ENCODE data around the gene TRIM44.

Gene TRIM44

DNA sequence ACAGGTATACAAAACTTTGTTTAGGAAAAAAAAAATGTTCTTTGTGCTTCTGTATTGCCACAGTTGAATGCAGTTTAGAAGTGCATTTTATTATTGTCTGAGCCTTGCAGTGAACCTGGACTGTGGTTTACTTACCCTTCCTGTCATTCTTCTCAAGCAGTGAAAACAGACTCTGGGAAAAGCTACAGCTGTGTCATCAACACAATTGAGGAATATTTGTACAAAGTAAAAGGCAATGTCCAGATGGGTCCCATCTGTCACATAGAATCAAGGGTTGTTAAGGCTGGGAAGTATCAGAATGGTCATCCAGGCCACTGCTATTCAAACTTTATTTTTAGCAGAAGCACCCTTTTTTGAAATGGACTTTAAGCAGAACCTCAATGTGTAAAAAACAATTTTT lies 73.3 kb downstream of the TRIM44 start:
- Histone ChIP-seq H3F3A (ENCODE audit: insufficient read depth, low read length) (no peaks in the 10 kb centered on the region), H3K9me3 (ENCODE audit: low read length) (no peaks in the 10 kb centered on the region), H3K9ac (ENCODE audit: low read length) (no peak overlapping the region), H3K27ac (ENCODE audit: low read depth, low read length, poor library complexity, severe bottlenecking) (no peak overlapping the region), H3K4me2 (ENCODE audit: low read length) (no peak overlapping the region), H3K27me3 (ENCODE audit: insufficient read depth, low read length) (no peaks in the 10 kb centered on the region), H2AFZ (ENCODE audit: low read length) (no peak overlapping the region), H4K20me1 (ENCODE audit: insufficient read depth, low read length) (no peaks in the 10 kb centered on the region), H3K79me2 (ENCODE audit: insufficient read depth, low read length) (no peaks in the 10 kb centered on the region), H3K4me3 (ENCODE audit: low read depth, low read length, poor library complexity, severe bottlenecking) (no peak overlapping the region), H3K9me2 (ENCODE audit: low read depth, low read length) (no peaks in the 10 kb centered on the region), H3K36me3 (ENCODE audit: insufficient read depth, low read length) (peaks cover 11% of the 10 kb centered on the region; the same call in 1 of the 2 replicates), H3K4me1 (ENCODE audit: insufficient read depth, low read length, severe bottlenecking) (no peaks in the 10 kb centered on the region)
- no peak for TF ChIP-seq EZH2 (IDR thresholded peaks at IDR 0.05; ENCODE audit: borderline replicate concordance, low read length)

GRCh38 chr11:35736952-35737351 lies 74.4 kb downstream of the TRIM44 start:
- H3K4me3 ChIP-seq (ENCODE audit: low read depth, low read length, poor library complexity, severe bottlenecking), result no peak overlapping the region
- no peaks in the 10 kb centered on the region for H3K79me2 ChIP-seq (ENCODE audit: insufficient read depth, low read length)
- no peaks in the 10 kb centered on the region for H3K27me3 ChIP-seq (ENCODE audit: insufficient read depth, low read length)
- TF ChIP-seq, protein P1, sequence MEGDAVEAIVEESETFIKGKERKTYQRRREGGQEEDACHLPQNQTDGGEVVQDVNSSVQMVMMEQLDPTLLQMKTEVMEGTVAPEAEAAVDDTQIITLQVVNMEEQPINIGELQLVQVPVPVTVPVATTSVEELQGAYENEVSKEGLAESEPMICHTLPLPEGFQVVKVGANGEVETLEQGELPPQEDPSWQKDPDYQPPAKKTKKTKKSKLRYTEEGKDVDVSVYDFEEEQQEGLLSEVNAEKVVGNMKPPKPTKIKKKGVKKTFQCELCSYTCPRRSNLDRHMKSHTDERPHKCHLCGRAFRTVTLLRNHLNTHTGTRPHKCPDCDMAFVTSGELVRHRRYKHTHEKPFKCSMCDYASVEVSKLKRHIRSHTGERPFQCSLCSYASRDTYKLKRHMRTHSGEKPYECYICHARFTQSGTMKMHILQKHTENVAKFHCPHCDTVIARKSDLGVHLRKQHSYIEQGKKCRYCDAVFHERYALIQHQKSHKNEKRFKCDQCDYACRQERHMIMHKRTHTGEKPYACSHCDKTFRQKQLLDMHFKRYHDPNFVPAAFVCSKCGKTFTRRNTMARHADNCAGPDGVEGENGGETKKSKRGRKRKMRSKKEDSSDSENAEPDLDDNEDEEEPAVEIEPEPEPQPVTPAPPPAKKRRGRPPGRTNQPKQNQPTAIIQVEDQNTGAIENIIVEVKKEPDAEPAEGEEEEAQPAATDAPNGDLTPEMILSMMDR (IDR thresholded peaks at IDR 0.05; ENCODE audit: low read length), result no peak
- no peak for TF ChIP-seq EZH2 (IDR thresholded peaks at IDR 0.05; ENCODE audit: borderline replicate concordance, low read length)
- no peaks in the 10 kb centered on the region for H4K20me1 ChIP-seq (ENCODE audit: insufficient read depth, low read length)
- no peak overlapping the region for H2AFZ ChIP-seq (ENCODE audit: low read length)
- H3K27ac ChIP-seq (ENCODE audit: low read depth, low read length, poor library complexity, severe bottlenecking), result no peak overlapping the region
- peaks cover 11% of the 10 kb centered on the region; the same call in 1 of the 2 replicates for H3K36me3 ChIP-seq (ENCODE audit: insufficient read depth, low read length)
- no peaks in the 10 kb centered on the region for H3K9me2 ChIP-seq (ENCODE audit: low read depth, low read length)
- H3K4me2 ChIP-seq (ENCODE audit: low read length), result no peak overlapping the region
- H3F3A ChIP-seq (ENCODE audit: insufficient read depth, low read length), result no peaks in the 10 kb centered on the region
- H3K9ac ChIP-seq (ENCODE audit: low read length), result no peak overlapping the region
- no peaks in the 10 kb centered on the region for H3K9me3 ChIP-seq (ENCODE audit: low read length)
- no peaks in the 10 kb centered on the region for H3K4me1 ChIP-seq (ENCODE audit: insufficient read depth, low read length, severe bottlenecking)

DNA sequence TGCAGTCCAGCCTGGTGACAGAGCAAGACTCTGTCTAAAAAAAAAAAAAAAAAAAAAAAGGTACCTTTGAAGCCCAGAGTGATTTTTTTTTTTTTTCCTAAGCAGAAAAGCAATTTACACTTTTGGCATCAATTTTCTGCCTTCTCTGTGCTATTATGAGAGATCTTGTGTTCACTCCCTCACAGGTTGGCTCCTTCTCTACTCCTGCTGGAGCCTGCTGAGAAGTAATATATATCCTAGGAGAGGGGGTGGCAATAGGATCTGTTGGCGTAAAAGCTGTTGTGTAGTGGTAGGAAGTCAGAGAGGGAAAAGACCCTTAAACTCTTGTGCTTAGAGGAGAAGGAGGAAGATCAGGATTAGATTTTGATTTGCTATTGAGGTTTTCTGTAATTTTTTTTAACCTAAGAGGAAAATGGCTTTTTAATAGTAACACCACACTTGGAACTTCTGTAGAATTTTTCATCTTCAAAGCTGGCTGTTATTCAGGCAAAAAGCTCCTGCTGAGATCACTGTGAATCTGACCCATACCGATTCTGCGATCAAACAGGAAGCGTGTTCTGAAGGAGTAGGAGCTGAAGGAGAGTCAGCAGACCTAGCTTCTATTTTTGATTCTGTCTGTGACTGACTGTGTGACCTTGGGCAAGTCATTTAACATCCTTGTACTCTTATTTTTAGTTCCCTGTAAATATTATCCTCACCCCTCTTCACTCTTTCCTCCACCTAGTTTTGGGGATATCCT lies 77.7 kb downstream of the TRIM44 start:
- H3K27ac ChIP-seq (ENCODE audit: low read depth, low read length, poor library complexity, severe bottlenecking), result no peak overlapping the region
- no peaks in the 10 kb centered on the region for H3K9me2 ChIP-seq (ENCODE audit: low read depth, low read length)
- no peaks in the 10 kb centered on the region for H3K79me2 ChIP-seq (ENCODE audit: insufficient read depth, low read length)
- H3K9ac ChIP-seq (ENCODE audit: low read length), result no peak overlapping the region
- H2AFZ ChIP-seq (ENCODE audit: low read length), result no peak overlapping the region
- H3K27me3 ChIP-seq (ENCODE audit: insufficient read depth, low read length), result no peaks in the 10 kb centered on the region
- no peak overlapping the region for H3K4me3 ChIP-seq (ENCODE audit: low read depth, low read length, poor library complexity, severe bottlenecking)
- no peak overlapping the region for H3K4me2 ChIP-seq (ENCODE audit: low read length)
- H3F3A ChIP-seq (ENCODE audit: insufficient read depth, low read length), result no peaks in the 10 kb centered on the region
- no peaks in the 10 kb centered on the region for H3K9me3 ChIP-seq (ENCODE audit: low read length)
- H3K4me1 ChIP-seq (ENCODE audit: insufficient read depth, low read length, severe bottlenecking), result no peaks in the 10 kb centered on the region
- no peaks in the 10 kb centered on the region for H4K20me1 ChIP-seq (ENCODE audit: insufficient read depth, low read length)
- peaks cover 11% of the 10 kb centered on the region; the same call in 1 of the 2 replicates for H3K36me3 ChIP-seq (ENCODE audit: insufficient read depth, low read length)
- TF ChIP-seq EZH2 (IDR thresholded peaks at IDR 0.05; ENCODE audit: borderline replicate concordance, low read length), result no peak

DNA sequence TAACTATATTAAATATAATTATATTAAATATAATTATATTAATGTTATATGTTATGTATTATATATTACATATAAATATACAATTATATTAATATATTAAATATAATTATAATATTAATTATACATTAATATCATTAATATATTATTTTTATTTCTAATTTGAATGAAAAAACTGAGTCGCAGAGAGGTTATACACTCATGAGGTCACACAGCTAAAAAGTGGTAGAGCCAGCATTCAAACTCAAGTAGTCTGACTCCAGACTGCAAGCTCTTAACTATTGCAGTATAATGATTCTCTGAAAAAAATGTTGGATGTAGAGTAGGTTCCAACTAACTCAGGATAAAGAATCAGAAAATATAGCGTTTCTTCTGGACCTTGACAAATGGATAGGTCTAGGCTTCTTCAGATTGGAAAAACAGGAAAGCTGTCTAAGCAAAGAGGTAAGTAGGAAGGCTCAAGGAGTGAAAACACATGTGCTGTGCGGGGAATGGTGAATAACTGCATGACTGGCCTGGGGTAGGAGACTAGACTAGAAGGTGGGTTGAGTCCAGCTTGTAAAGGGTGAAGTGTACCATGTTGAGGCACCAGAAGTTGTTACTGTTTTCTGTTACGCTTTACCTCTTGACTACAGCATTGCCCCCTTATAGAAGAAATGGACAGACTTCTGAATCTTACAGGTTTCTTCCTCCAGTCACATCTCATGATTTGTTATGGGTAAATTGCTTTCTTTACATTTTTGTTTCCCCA lies 80.3 kb downstream of the TRIM44 start:
- Histone ChIP-seq H3K36me3 (ENCODE audit: insufficient read depth, low read length) (no peaks in the 10 kb centered on the region), H4K20me1 (ENCODE audit: insufficient read depth, low read length) (no peaks in the 10 kb centered on the region), H3K79me2 (ENCODE audit: insufficient read depth, low read length) (no peaks in the 10 kb centered on the region), H3F3A (ENCODE audit: insufficient read depth, low read length) (no peaks in the 10 kb centered on the region), H2AFZ (ENCODE audit: low read length) (no peak overlapping the region), H3K27ac (ENCODE audit: low read depth, low read length, poor library complexity, severe bottlenecking) (no peak overlapping the region), H3K9me3 (ENCODE audit: low read length) (no peaks in the 10 kb centered on the region), H3K9ac (ENCODE audit: low read length) (no peak overlapping the region), H3K4me3 (ENCODE audit: low read depth, low read length, poor library complexity, severe bottlenecking) (no peak overlapping the region), H3K4me1 (ENCODE audit: insufficient read depth, low read length, severe bottlenecking) (no peaks in the 10 kb centered on the region), H3K27me3 (ENCODE audit: insufficient read depth, low read length) (no peaks in the 10 kb centered on the region), H3K4me2 (ENCODE audit: low read length) (no peak overlapping the region), H3K9me2 (ENCODE audit: low read depth, low read length) (no peaks in the 10 kb centered on the region)
- no peak for TF ChIP-seq EZH2 (IDR thresholded peaks at IDR 0.05; ENCODE audit: borderline replicate concordance, low read length)
- TF ChIP-seq, protein P1 (IDR thresholded peaks at IDR 0.05; ENCODE audit: low read length), result no peak

Measured in OCI-LY1 (cell line).